Stimulated activated CD8-positive, alpha-beta memory T cell treated with anti-CD3 and anti-CD28 coated beads, Interleukin-12 subunit alpha, Interleukin-12 subunit beta, amount 100 ng/mL, for 1 hour (primary cell): Measurements from ENCODE around the gene HSPG2.
"Not testable (repeated sequence)": the region's sequence is repeated elsewhere in the genome, so short reads cannot be mapped to it uniquely, and the experiment has no call there.

Source experiments
- DNase-seq: peaks from one replicate; pipeline ENCODE4 v3.0.0-alpha.2; 2020; ENCODE audit warnings: low read depth

HSPG2 gene

DNA sequence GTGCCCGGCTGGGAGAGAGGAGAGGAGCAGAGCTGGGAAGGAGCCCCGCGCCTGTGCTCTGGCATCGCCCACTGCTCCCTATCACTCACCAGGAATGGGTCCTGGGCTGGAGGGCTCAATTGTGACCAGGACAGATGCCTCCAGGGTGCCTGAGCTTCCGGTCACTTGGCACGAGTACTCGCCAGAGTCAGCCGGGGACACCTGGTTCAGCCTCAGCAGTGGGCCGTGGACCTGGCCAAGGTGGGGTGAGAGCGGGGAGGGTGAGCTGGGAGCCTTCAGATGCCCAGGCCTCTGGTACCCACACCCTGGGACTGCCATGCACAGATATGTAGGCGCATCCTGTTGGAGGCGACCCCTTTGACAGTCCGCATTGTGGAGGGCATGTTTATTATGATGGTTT is 93.9 kb downstream of the HSPG2 start:
- no peak for DNase-seq

DNA sequence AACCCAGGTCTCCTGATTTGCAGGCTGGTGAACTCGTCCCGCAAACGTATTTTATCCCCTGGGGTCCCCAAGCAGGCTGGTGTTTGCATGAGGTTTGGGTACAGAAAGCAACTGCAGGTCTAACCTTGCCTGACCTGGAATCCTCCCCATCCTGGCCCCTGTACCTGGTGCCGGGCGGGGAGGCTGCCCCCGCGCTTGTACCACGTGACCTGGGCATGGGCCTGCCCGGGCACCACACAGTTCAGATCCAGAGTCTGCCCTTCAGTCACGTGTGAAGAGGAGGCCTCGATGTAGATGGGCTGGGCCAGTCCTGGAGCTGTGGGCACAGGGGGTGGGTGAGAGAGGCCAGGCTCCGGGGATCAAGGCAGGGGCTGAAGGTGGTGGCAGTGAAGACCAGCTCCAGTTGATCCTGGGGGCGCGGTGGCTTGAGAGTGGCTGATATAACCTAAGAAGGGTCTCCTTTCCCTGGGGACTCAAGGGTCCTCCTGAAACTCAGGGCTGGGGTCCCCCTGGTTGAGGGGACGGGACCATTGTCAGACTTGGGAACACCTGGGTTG is 94.4 kb downstream of the HSPG2 start:
- DNase-seq: no peak

DNA sequence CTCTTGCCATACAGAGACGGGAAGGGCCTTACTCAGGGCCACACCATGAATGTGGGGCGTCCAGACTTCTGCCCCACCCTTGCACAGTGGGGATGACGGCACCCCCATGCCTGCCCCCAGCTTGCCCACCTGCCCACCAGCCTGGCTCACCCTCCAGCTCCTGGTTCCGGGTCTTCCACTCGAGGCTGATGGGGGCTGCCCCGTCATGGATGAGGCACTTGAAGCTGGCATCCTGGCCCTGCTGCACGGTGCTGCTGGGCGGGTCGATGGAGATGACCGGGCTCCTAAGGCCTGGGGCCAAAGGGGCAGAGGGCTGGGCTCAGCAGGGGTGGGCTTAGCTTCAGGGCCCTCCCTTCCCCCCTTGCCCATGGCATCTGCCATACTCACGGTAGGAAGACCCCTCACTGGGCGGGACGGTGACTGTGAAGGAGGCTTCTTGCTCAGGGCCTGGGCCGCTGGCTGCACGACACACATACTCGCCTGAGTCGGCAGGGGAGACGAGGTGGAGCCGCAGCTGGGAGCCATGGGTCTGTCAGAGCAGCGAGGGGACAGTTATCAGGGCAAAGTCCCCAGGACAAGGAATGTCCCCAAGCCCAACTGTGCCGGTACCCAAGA is 95.2 kb downstream of the HSPG2 start:
- DNase-seq: no peak

DNA sequence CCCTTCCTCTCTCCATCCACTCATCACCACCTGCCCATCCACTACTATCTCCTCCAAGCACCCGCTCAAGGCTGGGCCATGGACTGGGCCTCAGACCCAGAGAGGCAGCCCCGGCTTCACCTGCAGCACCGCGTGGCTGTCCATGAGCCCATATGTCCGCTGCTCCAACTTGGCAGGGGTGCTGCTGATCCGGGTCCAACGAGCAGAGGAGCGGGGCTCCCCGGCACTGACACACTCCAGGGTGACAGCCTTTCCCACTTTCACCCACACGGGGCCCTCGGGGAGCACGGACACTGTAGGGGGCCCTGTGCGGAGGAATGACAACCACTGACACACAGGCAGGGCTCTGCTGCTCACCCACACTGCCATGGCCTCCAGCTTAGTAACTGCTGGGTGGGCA is 96.1 kb downstream of the HSPG2 start:
- DNase-seq: no peak

DNA sequence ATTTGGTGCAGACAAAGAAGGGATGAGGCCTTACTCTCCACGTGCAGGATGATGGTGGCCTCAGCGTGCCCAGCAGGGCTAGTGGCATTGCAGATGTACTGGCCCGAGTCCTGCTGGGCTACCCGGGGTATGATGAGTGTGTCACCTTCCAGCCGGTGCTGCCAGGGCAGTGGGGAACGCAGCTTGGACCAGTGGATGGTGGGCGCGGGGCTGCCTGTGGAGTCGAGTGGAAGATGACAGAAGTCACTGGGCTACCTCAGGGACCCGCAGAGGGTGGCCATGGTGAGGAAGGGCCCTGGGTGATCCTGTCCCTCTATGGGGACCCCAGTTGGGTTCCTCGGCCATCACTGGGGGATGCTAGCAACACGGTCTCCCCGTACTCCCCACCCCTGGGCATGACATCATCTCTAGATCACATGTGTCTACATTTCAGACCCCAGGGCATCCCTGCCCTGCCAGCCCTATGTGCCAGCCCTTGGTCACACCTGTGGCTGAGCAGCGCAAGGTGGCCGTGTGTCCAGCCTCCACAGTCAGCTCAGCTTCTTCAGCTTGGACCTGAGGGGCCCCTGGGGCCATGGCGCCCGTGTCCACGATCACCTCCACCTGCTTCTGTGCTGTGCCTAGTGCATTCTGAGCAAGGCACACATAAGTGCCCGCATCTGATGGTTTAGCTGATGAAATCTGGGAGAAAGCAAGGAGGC is 97.6 kb downstream of the HSPG2 start:
- no peak for DNase-seq

DNA sequence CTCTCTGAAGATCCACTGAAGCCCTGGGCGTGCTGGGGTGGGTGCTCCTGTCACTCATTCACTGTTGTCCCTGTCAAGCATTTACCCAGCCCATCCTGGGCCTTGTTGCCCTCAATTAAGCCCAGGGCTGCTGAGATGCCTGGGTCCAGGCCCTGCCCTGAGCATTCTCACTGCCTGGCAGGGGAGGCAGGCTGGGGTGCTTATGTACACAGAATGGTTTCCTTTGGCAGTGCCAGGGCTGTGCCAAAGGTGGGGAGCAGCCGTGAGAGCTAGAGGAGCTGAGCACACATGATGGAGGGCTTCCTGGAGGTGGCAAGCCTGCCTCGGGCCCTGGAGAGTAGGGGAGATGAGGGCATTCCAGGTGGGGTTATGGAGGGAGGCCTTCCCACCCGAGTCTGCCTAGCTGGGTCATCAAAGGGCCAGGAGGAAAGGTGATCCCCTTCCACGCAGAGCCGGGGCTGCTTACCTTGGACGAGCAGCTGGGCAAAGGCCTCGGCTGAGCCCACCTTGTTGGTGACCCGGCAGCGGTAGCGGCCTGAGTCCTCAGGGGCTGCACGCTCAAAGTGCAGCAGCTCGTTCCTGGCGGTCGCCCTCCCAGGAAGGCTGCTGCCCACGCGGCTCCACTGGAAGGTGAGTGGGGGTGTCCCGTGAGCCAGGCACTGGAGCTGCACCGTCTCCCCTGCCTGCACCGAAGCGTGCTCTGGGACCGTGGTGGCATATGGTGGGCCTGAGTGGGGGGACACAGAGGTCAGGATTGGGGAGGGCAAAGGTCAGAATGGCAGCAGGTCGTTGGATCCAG is 98.6 kb downstream of the HSPG2 start:
- DNase-seq: no peak

DNA sequence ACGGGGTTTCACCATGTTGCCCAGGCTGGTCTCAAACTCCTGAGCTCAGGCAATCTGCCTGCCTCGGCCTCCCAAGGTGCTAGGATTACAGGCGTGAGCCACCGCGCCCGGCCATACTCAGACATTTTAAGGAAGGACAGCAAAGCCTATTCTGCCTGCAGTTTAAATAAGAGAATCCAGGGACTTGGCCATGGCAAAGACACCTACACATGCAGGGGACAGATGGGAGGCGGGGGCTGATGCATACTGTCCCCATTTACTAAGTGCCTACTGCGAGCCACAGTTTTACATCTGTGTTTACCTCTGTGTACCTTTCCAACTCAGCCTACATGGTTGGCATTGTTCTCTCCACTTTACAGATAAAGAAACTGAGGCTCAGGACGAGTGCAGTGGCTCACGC is 99.6 kb downstream of the HSPG2 start:
- DNase-seq: no peak

DNA sequence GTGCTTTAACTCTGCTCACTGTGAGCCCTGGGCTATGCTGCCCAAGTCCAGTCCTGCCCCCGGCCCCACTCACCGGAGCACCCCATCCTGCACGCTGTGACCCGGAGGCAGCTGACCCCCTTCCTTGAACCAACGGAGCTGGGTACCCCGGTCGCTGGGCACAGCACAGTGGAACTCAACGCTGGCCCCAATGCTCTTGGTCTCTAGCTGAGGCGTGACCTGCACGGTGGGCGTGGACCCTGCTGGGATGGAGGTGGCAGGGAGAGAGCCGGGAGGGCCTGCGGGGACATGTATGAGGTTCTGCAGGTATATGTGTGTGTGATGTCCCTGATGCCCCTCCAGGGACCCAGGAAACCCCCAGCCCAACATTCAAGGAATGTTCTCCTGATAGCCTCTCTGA is 100.4 kb downstream of the HSPG2 start:
- DNase-seq: no peak

DNA sequence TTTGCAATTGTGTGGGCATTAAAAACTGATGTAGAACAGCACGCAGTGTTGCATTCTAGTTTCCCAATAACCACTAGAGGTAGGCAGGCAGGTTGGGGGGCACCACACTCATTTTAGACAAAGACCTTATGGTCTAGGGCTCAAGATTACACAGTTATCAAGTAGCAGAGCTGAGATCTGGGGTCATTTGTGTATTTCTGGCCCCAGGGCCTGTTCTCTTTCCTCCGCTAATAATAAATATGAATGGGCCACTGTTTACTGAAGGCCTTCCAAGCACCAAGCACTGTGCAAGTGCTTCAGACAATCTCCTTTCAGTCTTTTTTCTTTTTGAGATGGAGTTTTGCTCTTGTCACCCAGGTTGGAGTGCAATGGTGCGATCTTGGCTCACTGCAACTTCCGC is 101.1 kb downstream of the HSPG2 start:
- DNase-seq: no peak

DNA sequence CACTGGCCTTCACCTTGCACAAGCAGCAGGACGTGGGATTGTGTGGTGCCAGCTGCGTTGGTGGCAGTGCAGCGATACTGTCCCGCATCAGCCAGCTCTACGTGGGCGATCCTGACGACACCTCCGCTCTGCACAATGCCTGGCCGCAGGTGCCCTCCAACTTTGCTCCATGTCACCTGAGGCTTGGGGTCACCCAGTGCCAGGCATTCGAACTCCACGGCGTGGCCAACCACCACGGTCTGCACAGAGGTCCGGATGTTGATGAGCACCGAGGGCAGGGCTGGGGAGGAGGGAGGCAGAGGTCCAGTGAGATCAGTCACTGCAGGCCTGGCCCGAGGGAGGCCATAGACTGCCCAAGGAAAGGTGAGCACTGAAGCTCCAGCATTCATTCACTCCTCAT is 102.4 kb downstream of the HSPG2 start:
- DNase-seq: no peak

DNA sequence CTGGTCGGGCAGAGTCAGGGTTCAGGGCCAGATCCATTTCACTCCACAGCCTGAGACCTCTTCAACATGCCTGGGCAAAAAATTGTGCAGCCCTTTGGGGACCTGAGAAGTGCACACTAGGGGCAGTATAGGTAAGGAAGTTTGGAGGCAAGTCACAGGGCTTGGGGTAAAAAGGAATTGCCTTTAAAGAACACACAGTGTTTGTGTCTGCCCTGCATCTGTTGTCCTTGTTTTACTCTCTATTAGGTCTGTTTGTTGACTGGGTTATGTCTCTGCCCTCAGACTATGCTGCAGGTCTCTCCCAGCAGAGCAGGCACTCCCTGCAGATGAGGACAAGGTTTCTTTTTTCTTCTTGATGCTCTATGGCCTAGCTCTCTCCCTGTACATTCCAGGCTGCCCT is 103.0 kb downstream of the HSPG2 start:
- no peak for DNase-seq

DNA sequence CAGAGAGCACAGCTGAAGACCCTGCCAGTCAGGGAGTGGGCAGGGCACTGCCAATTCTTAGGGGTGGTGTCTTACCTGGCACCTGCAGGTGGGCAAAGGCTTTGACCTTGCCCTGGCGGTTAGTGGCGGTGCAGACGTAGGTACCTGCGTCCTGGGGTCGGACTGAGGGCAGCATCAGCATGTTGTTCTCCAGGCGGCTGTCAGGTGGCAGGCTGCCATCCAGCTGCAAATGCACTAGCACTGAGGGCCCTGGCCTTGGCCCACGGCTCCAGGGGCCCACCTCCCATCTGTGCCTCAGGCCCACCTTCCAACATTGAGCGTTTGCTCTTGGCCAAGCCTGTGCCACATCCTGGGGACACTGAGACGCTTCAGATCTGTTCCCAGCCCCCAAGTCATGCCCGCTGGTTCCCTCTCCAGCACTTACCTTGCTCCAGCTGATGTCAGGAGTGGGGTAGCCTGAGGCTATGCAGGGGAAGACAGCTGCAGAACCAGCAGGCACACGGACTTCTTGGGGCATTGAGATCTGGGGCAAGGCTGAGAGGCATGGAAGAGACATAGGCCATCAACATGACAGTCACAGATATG is 103.6 kb downstream of the HSPG2 start:
- DNase-seq: no peak

DNA sequence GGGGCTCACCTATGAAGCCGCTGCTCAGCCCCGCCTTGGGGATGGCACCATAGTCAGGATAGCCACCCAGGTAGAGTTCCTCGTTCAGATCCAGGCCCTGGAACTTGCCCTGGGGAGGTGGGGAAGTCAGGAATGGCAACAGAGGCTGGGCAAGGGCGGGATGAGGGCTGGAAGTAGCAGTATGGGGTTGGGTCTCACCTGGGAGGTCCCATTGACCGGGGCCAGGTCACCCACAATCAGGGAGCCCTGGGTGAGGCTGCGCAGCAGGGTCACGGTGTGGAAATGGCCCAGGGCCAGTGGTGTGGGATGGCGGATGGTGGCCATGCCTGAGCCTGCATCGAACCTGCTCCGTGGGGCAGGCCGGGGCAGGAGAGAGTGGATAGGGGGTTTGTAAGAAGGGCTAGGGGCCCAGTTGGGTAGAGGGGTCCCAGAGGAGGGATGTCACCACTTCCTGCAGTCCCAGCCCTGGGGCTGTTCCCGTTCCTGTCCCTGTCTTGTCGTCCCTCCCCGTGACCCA is 105.6 kb downstream of the HSPG2 start:
- DNase-seq: no peak

DNA sequence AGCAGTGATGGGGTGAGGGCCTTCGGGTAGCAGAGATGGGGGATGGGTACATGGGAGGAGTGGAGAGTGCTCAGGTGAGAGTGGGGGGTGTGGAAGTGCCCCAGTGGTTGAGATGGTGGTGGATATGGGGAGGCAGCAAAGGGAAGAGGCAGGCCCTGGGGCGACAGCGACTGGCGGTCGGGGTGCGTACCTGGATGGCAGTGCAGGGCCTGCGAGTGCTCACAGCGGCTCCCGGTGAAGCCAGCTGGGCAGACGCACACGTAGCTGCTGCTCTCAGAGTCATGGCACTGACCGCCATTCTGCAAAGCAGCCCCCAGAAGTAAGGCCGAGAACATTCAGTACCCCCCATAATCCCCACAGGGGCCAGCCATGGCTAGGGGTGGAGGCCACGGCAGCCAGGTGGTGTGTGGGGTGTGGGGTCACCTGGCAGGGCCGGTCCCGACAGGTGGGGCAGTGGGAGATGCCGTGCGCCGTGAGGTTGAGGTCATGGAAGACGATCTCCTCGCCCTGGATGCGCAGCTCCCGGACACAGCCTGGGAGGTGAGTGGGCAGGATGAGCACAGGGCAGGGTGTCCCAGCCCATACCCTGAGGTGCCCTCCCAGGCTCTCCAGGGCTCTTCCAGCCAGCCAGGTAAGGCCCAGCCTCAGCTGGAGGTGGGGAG is 106.2 kb downstream of the HSPG2 start:
- DNase-seq: no peak

DNA sequence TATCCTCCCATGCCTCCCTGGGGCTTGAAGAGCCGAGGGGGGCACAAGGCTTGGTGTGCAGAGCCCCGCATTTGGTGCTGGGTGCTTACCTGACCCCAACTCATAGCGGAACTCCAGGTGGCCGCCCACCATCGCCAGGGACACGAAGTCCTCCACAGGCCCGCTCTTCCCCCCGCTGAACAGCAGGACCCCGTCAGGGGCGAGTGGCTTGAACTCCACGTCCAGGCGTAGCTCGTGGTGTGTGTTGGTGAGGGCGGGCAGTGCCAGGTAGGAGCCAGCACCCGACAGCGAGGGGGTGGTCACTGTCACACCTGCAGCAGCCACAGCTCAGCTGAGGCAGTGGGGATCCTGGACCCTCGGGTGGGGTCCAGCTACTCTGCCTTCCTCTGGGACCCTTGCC is 107.8 kb downstream of the HSPG2 start:
- no peak for DNase-seq

DNA sequence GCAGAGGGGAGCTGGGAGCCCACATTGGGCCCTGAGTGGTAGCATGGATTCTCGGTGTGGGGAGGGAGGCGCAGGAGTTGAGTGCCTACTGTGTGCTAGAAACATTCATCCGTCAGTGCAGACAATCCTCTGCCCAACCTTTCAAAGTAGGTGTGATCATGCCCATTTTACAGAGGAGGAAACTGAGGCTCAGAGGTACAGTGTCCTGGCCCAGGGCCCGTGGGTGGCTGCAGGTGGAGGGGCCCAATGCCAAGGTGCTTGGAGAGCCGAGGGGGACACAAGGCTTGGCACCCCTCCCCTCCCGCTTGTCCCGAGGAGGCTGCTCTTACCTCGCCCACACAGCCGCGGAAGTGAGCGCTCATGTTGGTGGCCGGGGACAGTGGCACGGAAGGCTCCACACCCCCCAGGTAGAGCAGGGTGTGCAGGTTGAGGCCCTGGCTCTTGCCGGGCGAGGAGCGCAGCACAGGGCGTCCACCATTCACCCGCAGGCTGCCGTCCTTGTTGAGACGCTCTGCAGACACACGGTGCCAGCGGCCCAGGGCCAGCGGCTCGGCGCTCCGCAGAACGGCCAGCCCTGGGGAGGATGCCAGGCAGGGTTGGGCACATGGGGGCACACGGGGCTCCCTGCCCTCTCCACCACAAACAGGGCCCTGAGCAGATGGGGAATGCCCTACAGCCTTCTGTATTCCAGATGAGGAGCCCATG is 108.5 kb downstream of the HSPG2 start:
- no peak for DNase-seq

DNA sequence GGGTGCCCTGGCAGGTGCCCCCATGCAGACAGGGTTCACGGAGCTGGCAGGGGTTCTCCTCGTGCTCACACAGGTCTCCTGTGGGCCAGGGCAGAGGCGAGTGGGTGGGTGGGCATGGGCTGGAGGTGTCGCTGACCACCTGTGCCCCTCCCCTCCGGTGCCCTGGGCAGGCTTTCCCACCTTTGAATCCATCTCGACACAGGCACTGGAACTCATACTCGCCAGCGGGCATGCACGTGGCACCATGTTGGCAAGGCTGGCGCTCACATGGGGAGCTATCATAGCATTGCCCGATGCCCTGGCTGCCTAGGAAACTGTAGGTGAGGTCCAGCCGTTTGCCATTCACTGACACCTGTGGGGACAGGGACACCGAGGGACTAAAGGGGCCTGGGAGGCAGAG is 109.0 kb downstream of the HSPG2 start:
- DNase-seq: no peak

DNA sequence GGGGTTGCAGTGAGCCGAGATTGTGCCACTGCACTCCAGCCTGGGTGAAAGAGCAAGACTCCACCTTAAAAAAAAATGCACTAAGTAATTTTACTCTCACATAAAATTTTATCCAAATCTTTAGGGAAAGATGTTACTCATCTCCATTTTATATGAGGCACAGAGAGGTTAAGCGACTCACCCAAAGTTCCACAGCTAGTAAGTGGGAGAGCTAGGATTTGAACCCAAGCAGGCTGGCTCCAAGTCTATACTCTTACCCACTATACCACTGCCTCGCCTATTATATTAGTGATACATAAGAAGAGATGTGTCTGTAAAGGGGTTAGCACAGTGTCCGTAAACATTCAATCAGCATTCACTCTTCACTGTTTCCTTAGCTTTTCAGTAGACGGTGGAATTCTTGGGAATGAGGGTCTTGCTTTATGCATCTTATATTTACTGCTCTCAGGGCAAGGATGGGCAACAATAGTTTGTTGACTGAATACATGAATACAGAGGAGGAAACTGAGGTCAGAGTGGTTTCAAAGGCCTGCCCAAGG is 109.9 kb downstream of the HSPG2 start:
- DNase-seq: no peak

DNA sequence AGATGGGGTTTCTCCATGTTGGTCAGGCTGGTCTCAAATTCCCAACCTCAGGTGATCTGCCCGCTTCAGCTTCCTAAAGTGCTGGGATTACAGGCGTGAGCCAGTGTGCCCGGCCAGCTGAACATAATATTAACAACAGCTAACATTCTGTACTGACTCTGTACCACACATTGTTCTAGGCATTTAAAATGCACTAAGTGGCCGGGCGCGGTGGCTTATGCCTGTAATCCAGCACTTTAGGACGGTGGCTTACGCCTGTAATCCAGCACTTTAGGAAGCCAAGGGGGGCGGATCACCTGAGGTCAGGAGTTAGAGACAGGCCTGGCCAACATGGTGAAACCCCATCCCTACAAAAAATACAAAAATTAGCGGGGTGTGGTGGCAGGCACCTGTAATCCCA is 110.4 kb downstream of the HSPG2 start:
- DNase-seq: not testable (repeated sequence)

DNA sequence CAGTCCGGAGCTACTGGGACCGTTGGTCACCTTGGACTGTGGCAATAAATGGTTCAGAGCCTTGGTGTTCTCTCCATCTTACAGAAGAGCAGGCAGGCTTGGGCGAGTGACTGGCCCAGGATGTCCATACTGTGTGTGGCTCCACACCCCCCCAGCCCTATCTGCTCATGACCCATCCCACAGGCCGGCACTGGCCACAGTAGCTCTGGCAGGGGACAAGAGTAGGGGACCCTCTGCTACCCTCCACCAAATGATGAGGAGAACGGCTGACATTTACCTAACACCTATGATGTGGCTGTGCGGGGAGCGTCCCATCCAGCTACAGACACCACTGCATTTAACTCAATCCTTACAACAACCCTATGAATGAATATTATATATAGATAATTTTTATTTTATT is 111.7 kb downstream of the HSPG2 start:
- no peak for DNase-seq

DNA sequence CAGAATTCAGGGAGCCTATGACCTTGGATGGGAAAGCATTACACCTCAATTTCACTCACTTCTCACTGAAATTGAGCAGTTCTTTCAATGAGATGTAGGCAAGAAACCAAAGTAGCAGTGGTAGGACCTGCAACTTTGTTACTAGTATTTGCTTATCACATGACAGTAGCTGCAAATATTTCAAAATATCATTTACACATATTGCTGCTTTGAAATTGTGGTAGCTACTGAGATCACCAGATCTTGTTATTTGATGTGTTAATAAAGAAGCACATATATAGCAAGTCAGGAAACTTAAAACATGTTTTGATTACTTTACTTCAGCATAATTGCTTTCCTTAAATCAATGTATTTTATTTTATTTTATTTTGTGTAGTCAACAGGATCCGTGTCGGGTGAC is 112.2 kb downstream of the HSPG2 start:
- DNase-seq: no peak
